OCI-LY7 (cell line): ENCODE data around the gene TUBGCP5. TPM values are rescaled to one million over a fixed set of nuclear protein-coding genes. Genes with fewer than 3 reads are reported as not detected.

ENCODE experiments used
- BruUV-seq: library from RNA; stranded (reverse); fragments of 400-500 nt; replicated peaks from 2 replicates; lab custom pipeline; 2021; lab: Mats Ljungman, UMichigan
- CTCF ChIA-PET: fragments of 300-600 bp; sonication (Branson Sonifier 250); formaldehyde crosslinking; loops from one replicate; lab custom pipeline; 2022; ENCODE audit warnings: antibody characterized with exemption; ENCODE audit not compliant: unreplicated experiment; lab: Charles Lee
- POLR2A ChIA-PET: fragments of 300-600 bp; sonication (Branson Sonifier 250); formaldehyde crosslinking; loops from one replicate; lab custom pipeline; 2022; ENCODE audit warnings: antibody characterized with exemption; lab: Charles Lee
- DNase-seq: peaks from one replicate; pipeline ENCODE4 v3.0.0-alpha.2; 2015; ENCODE audit warnings: low spot score
- H2AFZ ChIP-seq: fragments of 200-600 bp; sonication (generic), shearing (Covaris generic); 2 replicates; pipeline ENCODE4 v1.6.1; 2014; ENCODE audit warnings: mild to moderate bottlenecking, antibody characterized with exemption, low read length, moderate library complexity
- H3K27ac ChIP-seq: fragments of 200-600 bp; sonication (generic); 2 replicates; pipeline ENCODE4 v1.5.1; 2014; ENCODE audit warnings: mixed run types, low read depth, mild to moderate bottlenecking, moderate library complexity, low read length, inconsistent platforms; ENCODE audit not compliant: poor library complexity, severe bottlenecking
- H3K36me3 ChIP-seq: fragments of 200-600 bp; sonication (generic); 2 replicates; pipeline ENCODE4 v1.6.1; 2014; ENCODE audit warnings: mild to moderate bottlenecking, antibody characterized with exemption, low read length, moderate library complexity, mixed read lengths; ENCODE audit not compliant: insufficient read depth
- H3K4me1 ChIP-seq: fragments of 200-600 bp; sonication (generic); 2 replicates; pipeline ENCODE4 v1.5.1; 2014; ENCODE audit warnings: mild to moderate bottlenecking, low read length; ENCODE audit not compliant: insufficient read depth, poor library complexity, severe bottlenecking
- H3K4me2 ChIP-seq: fragments of 200-600 bp; sonication (generic); 2 replicates; pipeline ENCODE4 v1.6.1; 2014; ENCODE audit warnings: mild to moderate bottlenecking, low read length
- H3K4me3 ChIP-seq: fragments of 200-600 bp; sonication (generic); 2 replicates; pipeline ENCODE4 v1.5.1; 2014; ENCODE audit warnings: mild to moderate bottlenecking, low read depth, low read length; ENCODE audit not compliant: poor library complexity, severe bottlenecking
- H3K79me2 ChIP-seq: fragments of 200-600 bp; sonication (generic); 2 replicates; pipeline ENCODE4 v1.6.1; 2016; ENCODE audit warnings: low read depth, mild to moderate bottlenecking, low read length, moderate library complexity, mixed read lengths; ENCODE audit not compliant: insufficient read depth
- H3K9me2 ChIP-seq: fragments of 200-600 bp; sonication (generic); 2 replicates; pipeline ENCODE4 v1.6.1; 2016; ENCODE audit warnings: mild to moderate bottlenecking, low read length, mixed read lengths; ENCODE audit not compliant: insufficient read depth
- H3K9me3 ChIP-seq: fragments of 200-600 bp; sonication (generic); 2 replicates; pipeline ENCODE4 v1.6.1; 2014; ENCODE audit warnings: mild to moderate bottlenecking, mixed run types, low read length, mixed read lengths
- H4K20me1 ChIP-seq: fragments of 200-600 bp; sonication (generic); 2 replicates; pipeline ENCODE4 v1.6.1; 2014; ENCODE audit warnings: mild to moderate bottlenecking, antibody characterized with exemption, low read length, moderate library complexity, mixed read lengths; ENCODE audit not compliant: insufficient read depth
- EZH2phosphoT487 ChIP-seq: fragments of 200-600 bp; sonication (generic); IDR thresholded peaks from 2 replicates; pipeline ENCODE4 v1.6.1; 2018; ENCODE audit warnings: low read depth, borderline replicate concordance, mild to moderate bottlenecking, mixed run types, antibody characterized with exemption, low read length, moderate library complexity, mixed read lengths
- intact Hi-C: fragments of 100-400 bp; cut with micrococcal nuclease; formaldehyde crosslinking; loops from one replicate; pipeline ENCODE4 v1.10.0; 2022; ENCODE audit not compliant: unreplicated experiment
- total RNA-seq, 2 experiments: library from RNA; depleted of rRNA in 1 of 2; stranded (reverse); fragments of >200 nt in 1 of 2; shearing (Covaris generic) in 1 of 2; gene quantifications; 2 replicates each; pipeline ENCODE4 v1.2.3, GENCODE V29; 2014 to 2022
- TF ChIP-seq, protein P1 (sequence below): fragments of 200-600 bp; sonication (generic); conservative IDR thresholded peaks from 2 replicates; pipeline ENCODE4 v1.5.1; 2014; ENCODE audit warnings: mild to moderate bottlenecking, antibody characterized with exemption, low read length, moderate library complexity, mixed read lengths

TUBGCP5 gene
- total RNA-seq, 2 experiments from 2014 or later, result 30.9 to 36.3 TPM

- no peak overlapping the region for H2AFZ ChIP-seq
- H3K9me2 ChIP-seq, result no peaks in the 10 kb centered on the region
- intact Hi-C loops, result loop anchor here (10.0 kb wide), 1 partner anchor 138 kb away; no protein-coding TSS in a partner anchor
- H3K9me3 ChIP-seq, result no peaks in the 10 kb centered on the region
- H3K4me1 ChIP-seq, result no peaks in the 10 kb centered on the region
- ChIA-PET CTCF (no interaction called here), POLR2A (interaction anchor here (1.4 kb wide), 1 partner anchor 36 kb away, joined by 3 read pairs; the partner anchor contains the start of gene TUBGCP5)
- DNase-seq, result no peak
- peaks cover 94% of the 10 kb centered on the region for H3K36me3 ChIP-seq
- no peaks in the 10 kb centered on the region for H4K20me1 ChIP-seq
- no peak overlapping the region for H3K27ac ChIP-seq
- no peaks in the 10 kb centered on the region for H3K79me2 ChIP-seq
- BruUV-seq, result no TSS peak
- TF ChIP-seq EZH2phosphoT487, result no peak
- TF ChIP-seq, protein P1, sequence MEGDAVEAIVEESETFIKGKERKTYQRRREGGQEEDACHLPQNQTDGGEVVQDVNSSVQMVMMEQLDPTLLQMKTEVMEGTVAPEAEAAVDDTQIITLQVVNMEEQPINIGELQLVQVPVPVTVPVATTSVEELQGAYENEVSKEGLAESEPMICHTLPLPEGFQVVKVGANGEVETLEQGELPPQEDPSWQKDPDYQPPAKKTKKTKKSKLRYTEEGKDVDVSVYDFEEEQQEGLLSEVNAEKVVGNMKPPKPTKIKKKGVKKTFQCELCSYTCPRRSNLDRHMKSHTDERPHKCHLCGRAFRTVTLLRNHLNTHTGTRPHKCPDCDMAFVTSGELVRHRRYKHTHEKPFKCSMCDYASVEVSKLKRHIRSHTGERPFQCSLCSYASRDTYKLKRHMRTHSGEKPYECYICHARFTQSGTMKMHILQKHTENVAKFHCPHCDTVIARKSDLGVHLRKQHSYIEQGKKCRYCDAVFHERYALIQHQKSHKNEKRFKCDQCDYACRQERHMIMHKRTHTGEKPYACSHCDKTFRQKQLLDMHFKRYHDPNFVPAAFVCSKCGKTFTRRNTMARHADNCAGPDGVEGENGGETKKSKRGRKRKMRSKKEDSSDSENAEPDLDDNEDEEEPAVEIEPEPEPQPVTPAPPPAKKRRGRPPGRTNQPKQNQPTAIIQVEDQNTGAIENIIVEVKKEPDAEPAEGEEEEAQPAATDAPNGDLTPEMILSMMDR, result no peak
- H3K4me2 ChIP-seq, result no peak overlapping the region
- no peak overlapping the region for H3K4me3 ChIP-seq
These were observed 36.4 kb downstream of the TUBGCP5 start for GRCh38 chr15:23002920-23003319.

- ChIA-PET CTCF (interaction anchor here (1.0 kb wide), 1 partner anchor 43 kb away, joined by 3 read pairs; the partner anchor contains the start of gene TUBGCP5), POLR2A (no interaction called here)
- BruUV-seq, result TSS peak; percentile 33
- Histone ChIP-seq H3K4me3 (no peak overlapping the region), H3K36me3 (peaks cover 68% of the 10 kb centered on the region), H3K9me3 (no peaks in the 10 kb centered on the region), H3K4me2 (no peak overlapping the region), H3K27ac (no peak overlapping the region), H4K20me1 (no peaks in the 10 kb centered on the region), H3K4me1 (no peaks in the 10 kb centered on the region), H3K79me2 (no peaks in the 10 kb centered on the region), H2AFZ (no peak overlapping the region), H3K9me2 (no peaks in the 10 kb centered on the region)
- intact Hi-C loops, result loop anchor here (5.0 kb wide), 1 partner anchor 53 kb away; no protein-coding TSS in a partner anchor
- TF ChIP-seq EZH2phosphoT487, result no peak
- TF ChIP-seq, protein P1, result no peak
- DNase-seq, result no peak
These were observed 43.6 kb downstream of the TUBGCP5 start for GRCh38 chr15:22995795-22996194.

- no peak overlapping the region for H3K27ac ChIP-seq
- intact Hi-C loops, result no loop called here
- H3K36me3 ChIP-seq, result peaks cover 31% of the 10 kb centered on the region
- ChIA-PET POLR2A (no interaction called here), CTCF (no interaction called here)
- no peak for DNase-seq
- no peaks in the 10 kb centered on the region for H3K79me2 ChIP-seq
- no peak overlapping the region for H3K4me2 ChIP-seq
- H3K4me1 ChIP-seq, result no peaks in the 10 kb centered on the region
- no peak overlapping the region for H3K4me3 ChIP-seq
- TF ChIP-seq, protein P1, result no peak
- TF ChIP-seq EZH2phosphoT487, result no peak
- BruUV-seq, result no TSS peak
- no peaks in the 10 kb centered on the region for H3K9me3 ChIP-seq
- no peaks in the 10 kb centered on the region for H4K20me1 ChIP-seq
- no peaks in the 10 kb centered on the region for H3K9me2 ChIP-seq
- no peak overlapping the region for H2AFZ ChIP-seq
These were observed 47.4 kb downstream of the TUBGCP5 start for GRCh38 chr15:22992024-22992326.
